GM18519 (cell line): ENCODE measurements around the gene CSAD.
A peak's percentile ranks its signal among the peaks of the same experiment; 100 is the strongest.

Experiments used
- ATAC-seq: cut with Tn5 transposase; IDR thresholded peaks from one replicate; pipeline ENCODE4 v1.9.1; 2021; ENCODE audit warnings: mild to moderate bottlenecking, moderate library complexity; ENCODE audit not compliant: unreplicated experiment, low FRiP score

Gene CSAD

GRCh38 chr12:53180220-53180930 lies at the start of gene CSAD, which contains the start of gene ZNF740:
Gene CSAD, minus strand, starts transcription at chr12:53180925. Its CDS starts 7,455 bp downstream, at chr12:53173470.
Gene ZNF740, plus strand, starts transcription at chr12:53180722. Its CDS starts 1,262 bp downstream, at chr12:53181984.
- peak; percentile 84 for ATAC-seq

- no peak for ATAC-seq
These were observed 49.6 kb upstream of the CSAD start for GRCh38 chr12:53230108-53230845.

GRCh38 chr12:53229454-53229853 lies 48.7 kb upstream of the CSAD start:
- ATAC-seq: no peak

- ATAC-seq: no peak
These were observed 47.1 kb upstream of the CSAD start for GRCh38 chr12:53227836-53228235.

- ATAC-seq: no peak
These were observed 46.6 kb upstream of the CSAD start for GRCh38 chr12:53227341-53227740.

- ATAC-seq: no peak
These were observed 46.1 kb upstream of the CSAD start for GRCh38 chr12:53226815-53227214.

GRCh38 chr12:53225635-53226424 lies 45.1 kb upstream of the CSAD start:
- ATAC-seq: no peak

GRCh38 chr12:53224897-53225634 lies 44.3 kb upstream of the CSAD start:
- ATAC-seq: no peak

GRCh38 chr12:53224061-53224896 lies 43.6 kb upstream of the CSAD start:
- no peak for ATAC-seq

- no peak for ATAC-seq
These were observed 42.8 kb upstream of the CSAD start for GRCh38 chr12:53223389-53224060.

- ATAC-seq: no peak
These were observed 42.1 kb upstream of the CSAD start for GRCh38 chr12:53222806-53223261.

- no peak for ATAC-seq
These were observed 41.5 kb upstream of the CSAD start for GRCh38 chr12:53222170-53222721.

- ATAC-seq: no peak
These were observed 40.7 kb upstream of the CSAD start for GRCh38 chr12:53221203-53222080.

GRCh38 chr12:53220694-53221202 lies 40.0 kb upstream of the CSAD start:
- ATAC-seq: no peak

- ATAC-seq: no peak
These were observed 39.4 kb upstream of the CSAD start for GRCh38 chr12:53219956-53220693.

GRCh38 chr12:53219292-53219955 lies 38.7 kb upstream of the CSAD start:
- no peak for ATAC-seq
